GM23248 (cell line): ENCODE measurements around the gene SCAANT1.

Experiments used
- EZH2 ChIP-seq: fragments of 200-600 bp; sonication (generic); IDR thresholded peaks from 2 replicates; pipeline ENCODE4 v1.6.1; 2018; ENCODE audit warnings: antibody characterized with exemption, mild to moderate bottlenecking; ENCODE audit not compliant: insufficient read depth, poor library complexity, severe bottlenecking
- EZH2phosphoT487 ChIP-seq: fragments of 200-600 bp; sonication (generic); IDR thresholded peaks from 2 replicates; pipeline ENCODE4 v1.6.1; 2018; ENCODE audit warnings: antibody characterized with exemption, moderate library complexity, mild to moderate bottlenecking, low read depth; ENCODE audit not compliant: insufficient read depth

DNA sequence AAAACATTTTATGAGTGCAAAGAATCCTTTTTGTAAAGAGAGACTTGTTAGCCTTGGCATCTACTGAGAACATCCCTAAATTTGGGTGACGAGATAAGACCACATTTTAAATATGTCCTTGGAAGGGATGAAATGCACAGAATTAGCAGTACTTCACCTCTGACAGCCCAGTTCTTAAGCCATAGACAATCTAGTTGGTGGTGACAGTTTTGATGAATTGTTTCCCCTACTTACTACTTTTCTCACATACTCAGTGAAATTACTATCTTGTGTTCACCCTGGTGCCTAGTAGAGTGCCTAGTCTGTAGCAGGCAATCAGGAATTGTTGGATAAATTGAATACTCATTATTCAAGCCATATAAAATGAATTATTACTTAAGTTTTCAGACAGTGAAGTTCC lies 3.4 kb downstream of the SCAANT1 start:
- no peak for TF ChIP-seq EZH2
- TF ChIP-seq EZH2phosphoT487: no peak
